Esophagus (tissue), 2 donors: ENCODE measurements around the gene STAC2. TPM values are rescaled to one million over a fixed set of nuclear protein-coding genes. Genes with fewer than 3 reads are reported as not detected.
A peak's percentile ranks its signal among the peaks of the same experiment; 100 is the strongest.

Experiments used
- H3K27ac ChIP-seq, 2 donors: one replicate each; pipeline ENCODE4 v1.5.1; 2013; ENCODE audit warnings: low read depth in 2 of 2, mild to moderate bottlenecking in 2 of 2, inconsistent platforms in 1 of 2, low read length in 1 of 2, moderate library complexity in 1 of 2
- H3K27me3 ChIP-seq, 2 donors: one replicate each; pipeline ENCODE4 v1.6.1; 2013; ENCODE audit warnings: low read length in 2 of 2, control low read depth in 1 of 2, mild to moderate bottlenecking in 1 of 2; ENCODE audit not compliant: insufficient read depth in 2 of 2, control insufficient read depth in 1 of 2
- H3K36me3 ChIP-seq, 2 donors: one replicate each; pipeline ENCODE4 v1.6.1; 2013; ENCODE audit warnings: low read length in 1 of 2; ENCODE audit not compliant: control insufficient read depth in 2 of 2, insufficient read depth in 2 of 2
- H3K4me1 ChIP-seq, 2 donors: one replicate each; pipeline ENCODE4 v1.6.1; 2013; ENCODE audit warnings: low read length in 1 of 2; ENCODE audit not compliant: control insufficient read depth in 2 of 2, insufficient read depth in 2 of 2
- H3K4me3 ChIP-seq, 2 donors: one replicate each; pipeline ENCODE4 v1.5.1; 2013; ENCODE audit warnings: low read length in 2 of 2, mild to moderate bottlenecking in 2 of 2, low read depth in 1 of 2, moderate library complexity in 1 of 2
- H3K9me3 ChIP-seq, 2 donors: one replicate each; pipeline ENCODE4 v1.6.1; 2013; ENCODE audit warnings: mild to moderate bottlenecking in 2 of 2, low read depth in 1 of 2, low read length in 1 of 2, moderate library complexity in 1 of 2; ENCODE audit not compliant: control insufficient read depth in 2 of 2, insufficient read depth in 1 of 2
- WGBS, 2 donors: extraction: QIAGEN DNeasy Blood & Tissue Kit; methylation state at CpG; one replicate each; pipeline ENCODE4 v1.1.7; 2013; 5-methylcytosine and 5-hydroxymethylcytosine counted together
- polyA plus RNA-seq, 2 donors: library from polyadenylated mRNA; stranded (reverse); fragments of 200-250 nt; gene quantifications; one replicate each; pipeline ENCODE4 v1.2.3, GENCODE V29; 2013
- donor health status: healthy with polysubstance abuse.
- donor health status: Bipolar disorder and iron deficiency.

Gene STAC2
- polyA plus RNA-seq, 2 donors: 0.06 to 0.07 TPM

DNA sequence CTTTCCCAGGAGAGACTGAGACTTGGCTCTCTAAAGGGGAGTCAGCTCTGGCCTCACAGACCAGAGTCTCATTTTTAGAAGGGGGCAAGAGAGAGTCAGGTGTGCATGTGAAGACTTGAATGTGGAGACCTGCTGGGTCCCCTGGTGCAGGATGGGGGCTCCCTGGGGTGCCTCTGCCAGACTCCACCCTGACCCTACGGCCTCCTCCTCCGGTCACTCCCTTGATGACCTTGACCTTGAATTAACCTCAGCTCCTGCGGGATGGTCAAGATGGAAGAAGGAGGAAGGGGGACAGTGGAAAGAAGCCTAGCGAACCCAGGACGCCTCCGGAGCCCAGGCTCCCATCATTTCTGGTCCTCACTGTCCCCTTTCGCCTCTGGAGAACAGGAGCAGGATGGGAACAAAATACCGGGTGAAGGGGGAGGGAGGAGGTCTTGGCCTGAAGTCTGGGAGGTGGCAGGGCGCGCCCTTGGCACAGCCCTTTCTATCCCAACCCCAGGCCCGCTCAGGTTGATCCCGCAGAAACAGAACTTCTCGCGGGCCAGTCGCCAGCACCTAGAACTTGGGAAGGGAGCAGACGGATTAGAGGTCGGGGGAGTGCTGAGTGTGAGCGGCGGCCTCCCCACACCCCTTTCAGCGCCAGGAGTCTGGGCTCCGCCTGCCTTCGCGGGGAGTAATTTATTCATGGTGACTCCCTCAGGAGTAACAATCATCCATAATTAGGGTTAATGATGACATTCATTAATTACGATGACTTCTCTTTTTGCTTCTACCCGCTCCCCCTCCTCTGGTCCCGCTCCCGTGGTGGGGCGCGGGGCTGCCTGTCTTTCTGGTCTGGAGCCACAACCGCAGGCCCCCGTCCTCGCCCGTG is 1.6 kb downstream of the STAC2 start:
- peak overlapping the region in 1 of 2 donors; percentile 25 for H3K4me3 ChIP-seq
- no peak overlapping the region for H3K27ac ChIP-seq
- no peaks in the 10 kb centered on the region for H3K9me3 ChIP-seq
- WGBS, 2 donors: 37 to 38% methylated on average over 30 to 33 of the region's 33 CpGs
- H3K36me3 ChIP-seq: no peaks in the 10 kb centered on the region
- peaks cover 0 to 11% of the 10 kb centered on the region in 2 donors for H3K27me3 ChIP-seq
- peaks cover 6% of the 10 kb centered on the region in 2 donors for H3K4me1 ChIP-seq

DNA sequence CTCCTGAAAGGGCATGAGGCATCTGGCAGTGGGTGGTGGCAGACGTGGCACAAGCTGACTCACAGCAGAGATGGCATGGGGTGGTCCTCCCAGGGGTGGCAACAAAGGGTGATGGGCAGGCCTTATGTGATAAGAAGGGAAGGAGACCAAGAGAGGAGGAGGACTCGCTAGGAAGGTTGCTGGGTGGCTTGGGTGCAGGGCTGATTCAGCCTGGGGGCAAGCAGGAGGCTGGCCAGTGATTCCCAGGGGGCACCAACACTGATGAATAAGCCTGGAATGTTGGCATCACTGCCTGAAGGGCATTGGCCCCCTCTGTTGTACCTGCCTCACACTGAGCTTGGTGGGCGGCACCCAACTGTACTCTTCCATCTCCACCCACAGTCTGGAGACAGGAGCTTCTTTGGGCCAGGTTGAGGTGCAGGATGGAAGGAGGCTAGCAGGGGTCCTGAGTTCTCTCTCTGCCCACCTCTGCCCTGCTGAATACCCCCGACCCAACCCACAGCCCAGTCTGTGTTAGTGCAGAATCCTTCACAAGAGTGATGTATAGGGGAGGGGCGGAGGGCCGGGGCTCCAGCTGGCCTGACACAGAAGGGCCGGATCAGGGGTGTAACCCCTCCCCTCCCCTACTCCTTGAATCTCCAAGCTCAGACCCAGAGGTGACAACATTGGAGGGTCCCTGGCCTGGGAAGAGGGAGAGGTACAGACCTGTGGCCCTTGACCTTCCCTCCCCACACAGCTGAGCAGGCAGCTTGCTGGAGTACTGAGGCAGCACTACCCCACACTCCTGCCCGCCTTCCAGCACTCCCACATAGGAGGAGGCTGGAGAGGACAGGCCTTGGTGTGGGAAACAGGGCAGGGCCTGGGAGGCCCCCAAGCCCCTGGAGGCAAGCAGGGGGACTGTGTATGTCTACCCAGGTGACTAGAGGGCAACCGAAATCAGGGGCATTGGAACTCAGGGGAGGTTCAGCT is 2.6 kb downstream of the STAC2 start:
- no peaks in the 10 kb centered on the region for H3K36me3 ChIP-seq
- H3K4me1 ChIP-seq: peaks cover 6% of the 10 kb centered on the region in 2 donors
- 77 to 78% methylated on average over 9 of the region's 9 CpGs for WGBS, 2 donors
- no peak overlapping the region for H3K4me3 ChIP-seq
- H3K27me3 ChIP-seq: peaks cover 0 to 11% of the 10 kb centered on the region in 2 donors
- H3K9me3 ChIP-seq: no peaks in the 10 kb centered on the region
- H3K27ac ChIP-seq: no peak overlapping the region

DNA sequence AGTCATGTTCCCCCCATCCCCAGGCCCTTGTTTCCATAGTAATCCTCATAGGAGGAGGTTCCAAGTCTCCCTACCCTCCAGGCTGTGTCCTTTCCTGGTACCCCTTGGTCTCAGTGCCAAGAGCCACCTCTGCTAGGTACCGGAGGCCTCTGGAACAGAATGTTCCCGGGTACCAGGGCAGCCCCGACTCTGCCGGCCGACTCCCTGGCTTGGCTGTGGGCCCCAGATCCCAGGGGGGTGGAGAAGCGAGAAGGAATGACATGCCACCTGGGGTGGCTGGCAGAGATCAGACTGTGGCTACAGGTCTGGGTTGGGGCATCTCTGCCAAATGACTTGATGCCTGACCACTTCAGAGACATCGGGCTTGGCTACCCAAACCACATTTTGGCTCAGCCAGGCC is 3.6 kb downstream of the STAC2 start:
- Histone ChIP-seq H3K4me3 (no peak overlapping the region), H3K4me1 (peaks cover 6% of the 10 kb centered on the region in 2 donors), H3K9me3 (no peaks in the 10 kb centered on the region), H3K27me3 (peaks cover 0 to 11% of the 10 kb centered on the region in 2 donors), H3K27ac (no peak overlapping the region), H3K36me3 (no peaks in the 10 kb centered on the region)
- 58 to 71% methylated on average over 7 of the region's 7 CpGs for WGBS, 2 donors

DNA sequence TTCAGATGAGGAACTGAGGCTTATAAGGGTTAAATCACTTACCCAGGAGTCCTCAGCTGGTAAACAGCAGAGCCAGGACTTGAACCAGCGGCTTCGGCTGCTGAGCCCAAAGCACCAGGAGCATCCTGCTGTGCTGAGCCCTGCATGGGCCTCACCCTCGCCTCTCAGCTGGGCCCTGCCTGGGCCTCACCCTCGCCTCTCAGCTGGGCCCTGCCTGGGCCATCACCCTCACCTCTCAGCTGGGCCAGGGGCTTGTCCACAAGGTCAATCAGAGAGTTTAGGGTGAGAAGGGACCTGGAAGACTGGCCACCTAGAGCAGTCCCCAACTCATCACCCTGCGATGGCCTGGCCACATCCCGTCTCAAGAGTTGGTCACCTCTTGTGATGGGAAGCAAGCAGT is 4.2 kb downstream of the STAC2 start:
- Histone ChIP-seq H3K9me3 (no peaks in the 10 kb centered on the region), H3K36me3 (no peaks in the 10 kb centered on the region), H3K4me1 (peaks cover 6% of the 10 kb centered on the region in 2 donors), H3K27ac (no peak overlapping the region), H3K27me3 (peaks cover 0 to 11% of the 10 kb centered on the region in 2 donors), H3K4me3 (no peak overlapping the region)
- 91 to 94% methylated on average over 6 of the region's 6 CpGs for WGBS, 2 donors

DNA sequence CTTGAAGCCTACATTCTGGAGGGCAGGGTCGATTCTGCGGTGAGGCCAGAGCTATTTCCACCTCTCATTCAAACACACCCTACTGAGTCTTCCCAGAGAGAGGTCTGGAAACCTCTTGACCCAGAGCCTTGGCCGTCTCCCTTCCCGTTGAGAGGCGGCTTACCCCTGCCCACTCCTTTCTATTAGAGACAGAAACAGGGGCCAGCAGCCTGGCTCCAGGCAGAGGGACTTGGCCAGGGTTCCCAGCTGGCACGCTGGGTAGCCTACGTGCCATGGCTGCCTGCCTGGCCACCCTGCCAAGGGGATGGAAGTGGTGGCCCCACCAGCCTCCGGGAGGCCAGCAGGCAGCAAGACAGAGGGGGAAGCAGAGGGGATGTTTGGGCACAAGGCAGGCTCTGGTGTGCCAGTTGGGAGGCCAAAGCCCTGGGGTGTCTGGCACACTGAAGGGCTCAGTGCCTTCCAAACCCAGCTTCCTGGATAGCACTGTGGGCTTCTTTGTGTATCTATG is 6.0 kb downstream of the STAC2 start:
- H3K27me3 ChIP-seq: no peaks in the 10 kb centered on the region
- no peak overlapping the region for H3K27ac ChIP-seq
- H3K4me1 ChIP-seq: no peaks in the 10 kb centered on the region
- no peaks in the 10 kb centered on the region for H3K9me3 ChIP-seq
- no peaks in the 10 kb centered on the region for H3K36me3 ChIP-seq
- 46 to 55% methylated on average over 8 of the region's 8 CpGs for WGBS, 2 donors
- no peak overlapping the region for H3K4me3 ChIP-seq

DNA sequence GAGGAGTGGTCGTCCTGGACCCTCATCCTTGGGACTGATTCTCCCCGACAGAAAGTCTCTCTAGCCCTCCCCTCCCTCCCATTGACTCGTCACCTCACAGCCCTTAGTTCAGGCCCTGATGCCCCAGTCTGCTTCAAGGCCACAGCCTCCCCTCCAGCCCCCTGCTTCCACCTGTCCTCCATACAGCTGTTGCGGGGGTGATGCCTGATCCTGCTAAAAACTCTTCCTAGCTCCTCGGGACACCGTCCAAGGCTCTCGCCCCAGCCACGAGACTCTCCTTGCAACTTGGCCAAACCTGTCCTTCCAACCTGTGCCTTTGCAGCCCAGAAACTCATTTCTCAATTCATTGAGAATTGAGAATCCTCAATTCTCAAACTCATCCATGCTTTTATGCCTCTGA is 6.8 kb downstream of the STAC2 start:
- H3K9me3 ChIP-seq: no peaks in the 10 kb centered on the region
- no peak overlapping the region for H3K4me3 ChIP-seq
- no peak overlapping the region for H3K27ac ChIP-seq
- H3K4me1 ChIP-seq: no peaks in the 10 kb centered on the region
- H3K36me3 ChIP-seq: no peaks in the 10 kb centered on the region
- no peaks in the 10 kb centered on the region for H3K27me3 ChIP-seq
- 54 to 57% methylated on average over 8 of the region's 8 CpGs for WGBS, 2 donors

GRCh38 chr17:39217734-39218369 is 7.9 kb downstream of the STAC2 start:
- no peaks in the 10 kb centered on the region for H3K27me3 ChIP-seq

GRCh38 chr17:39213852-39214251 is 11.9 kb downstream of the STAC2 start:
- no peaks in the 10 kb centered on the region for H3K9me3 ChIP-seq
- WGBS, 2 donors: 62 to 72% methylated on average over 9 of the region's 9 CpGs

More at GRCh38 chr17:39217734-39218369, 7.9 kb downstream of the STAC2 start:
- no peaks in the 10 kb centered on the region for H3K9me3 ChIP-seq
- no peak overlapping the region for H3K27ac ChIP-seq
- H3K36me3 ChIP-seq: no peaks in the 10 kb centered on the region
- no peak overlapping the region for H3K4me3 ChIP-seq
- WGBS, 2 donors: 20 to 31% methylated on average over 24 of the region's 24 CpGs
- H3K4me1 ChIP-seq: no peaks in the 10 kb centered on the region

More at GRCh38 chr17:39213852-39214251, 11.9 kb downstream of the STAC2 start:
- peaks cover 3 to 17% of the 10 kb centered on the region in 2 donors for H3K4me1 ChIP-seq
- H3K27me3 ChIP-seq: no peaks in the 10 kb centered on the region
- H3K27ac ChIP-seq: no peak overlapping the region
- no peak overlapping the region for H3K4me3 ChIP-seq
- H3K36me3 ChIP-seq: no peaks in the 10 kb centered on the region
